Measurements from ENCODE around the gene FAM83F.

DNA sequence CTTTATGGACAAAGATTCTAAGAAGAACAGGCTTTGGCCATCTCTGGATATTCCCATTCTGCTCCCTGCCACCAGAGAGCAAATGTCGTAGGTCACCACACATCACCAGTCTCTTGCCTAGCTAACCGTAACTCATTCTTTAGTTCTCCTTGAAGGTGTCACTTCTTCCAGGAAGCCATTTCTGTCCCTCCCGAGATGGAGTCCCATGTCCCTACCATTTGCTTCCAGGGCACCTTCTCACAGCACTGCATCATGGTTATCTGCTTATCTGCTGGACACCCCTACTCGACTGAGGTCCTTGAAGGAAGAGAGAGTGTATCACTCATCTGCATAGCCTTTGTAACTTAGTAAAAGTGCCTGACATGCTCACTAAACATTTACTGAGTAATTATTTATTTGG is 47.6 kb downstream of the FAM83F start:
- TF ChIP-seq, protein P1, sequence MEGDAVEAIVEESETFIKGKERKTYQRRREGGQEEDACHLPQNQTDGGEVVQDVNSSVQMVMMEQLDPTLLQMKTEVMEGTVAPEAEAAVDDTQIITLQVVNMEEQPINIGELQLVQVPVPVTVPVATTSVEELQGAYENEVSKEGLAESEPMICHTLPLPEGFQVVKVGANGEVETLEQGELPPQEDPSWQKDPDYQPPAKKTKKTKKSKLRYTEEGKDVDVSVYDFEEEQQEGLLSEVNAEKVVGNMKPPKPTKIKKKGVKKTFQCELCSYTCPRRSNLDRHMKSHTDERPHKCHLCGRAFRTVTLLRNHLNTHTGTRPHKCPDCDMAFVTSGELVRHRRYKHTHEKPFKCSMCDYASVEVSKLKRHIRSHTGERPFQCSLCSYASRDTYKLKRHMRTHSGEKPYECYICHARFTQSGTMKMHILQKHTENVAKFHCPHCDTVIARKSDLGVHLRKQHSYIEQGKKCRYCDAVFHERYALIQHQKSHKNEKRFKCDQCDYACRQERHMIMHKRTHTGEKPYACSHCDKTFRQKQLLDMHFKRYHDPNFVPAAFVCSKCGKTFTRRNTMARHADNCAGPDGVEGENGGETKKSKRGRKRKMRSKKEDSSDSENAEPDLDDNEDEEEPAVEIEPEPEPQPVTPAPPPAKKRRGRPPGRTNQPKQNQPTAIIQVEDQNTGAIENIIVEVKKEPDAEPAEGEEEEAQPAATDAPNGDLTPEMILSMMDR (conservative IDR thresholded peaks at IDR 0.05; ENCODE audit: low read length): no peak
- no peak for TF ChIP-seq EZH2phosphoT487 (IDR thresholded peaks at IDR 0.05; ENCODE audit: borderline replicate concordance, low read depth, low read length)

All from OCI-LY7 (cell line).